ENCODE data around the gene LAMA3.

LAMA3 gene

DNA sequence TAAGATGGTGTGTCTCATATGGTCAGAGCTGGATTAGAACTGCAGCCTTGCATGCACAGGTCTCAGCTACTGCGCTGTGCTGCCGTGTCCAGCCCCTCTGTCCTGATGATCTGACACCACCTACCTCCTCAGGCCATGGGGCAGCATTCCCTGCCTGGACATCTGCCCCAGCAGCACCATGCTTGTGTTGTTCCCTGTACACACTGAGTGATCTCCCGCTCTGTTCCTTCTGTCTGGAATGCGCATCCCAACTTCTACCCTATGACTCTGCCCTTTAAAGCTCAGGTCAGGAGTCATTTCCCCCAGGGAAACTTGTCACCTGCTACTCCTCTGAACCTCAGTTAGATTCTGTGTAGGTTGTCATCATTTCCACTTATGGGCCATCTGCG is 167.9 kb downstream of the LAMA3 start:
- DNase-seq (ENCODE audit: low read depth, low spot score), result no peak
- no peak overlapping the region for H3K4me3 ChIP-seq (ENCODE audit: low read length)

GRCh38 chr18:23857756-23858155 is 168.5 kb downstream of the LAMA3 start:
- no peak for DNase-seq (ENCODE audit: low read depth, low spot score)
- no peak overlapping the region for H3K4me3 ChIP-seq (ENCODE audit: low read length)

- no peak for DNase-seq (ENCODE audit: low read depth, low spot score)
These were observed 170.4 kb downstream of the LAMA3 start for GRCh38 chr18:23859466-23860336.

DNA sequence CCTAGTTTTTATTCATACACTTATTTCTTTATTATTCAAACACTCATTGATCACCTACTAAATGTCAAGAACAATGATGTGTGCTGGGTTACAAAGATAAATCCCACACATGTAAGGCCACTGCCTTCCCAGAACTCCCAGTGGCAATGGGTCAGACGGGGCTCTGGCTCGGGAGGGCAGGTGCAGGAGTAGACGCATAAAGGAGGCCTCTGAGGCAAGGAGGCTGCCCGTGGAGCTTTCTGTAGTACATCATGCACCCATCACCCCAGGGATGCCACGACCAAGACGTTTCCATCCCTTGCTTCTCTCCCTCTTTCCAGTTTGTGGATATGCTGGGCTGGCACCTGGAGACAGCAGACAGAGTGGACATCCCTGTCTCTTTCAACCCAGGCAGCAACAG is 172.1 kb downstream of the LAMA3 start:
- H3K4me3 ChIP-seq (ENCODE audit: low read length), result no peak overlapping the region
- DNase-seq (ENCODE audit: low read depth, low spot score), result no peak

More at GRCh38 chr18:23859466-23860336, 170.4 kb downstream of the LAMA3 start:
- no peak overlapping the region for H3K4me3 ChIP-seq (ENCODE audit: low read length)

GRCh38 chr18:23861805-23862470 is 172.7 kb downstream of the LAMA3 start:
- no peak overlapping the region for H3K4me3 ChIP-seq (ENCODE audit: low read length)
- DNase-seq (ENCODE audit: low read depth, low spot score), result no peak

- no peak overlapping the region for H3K4me3 ChIP-seq (ENCODE audit: low read length)
- peak; percentile 74 for DNase-seq (ENCODE audit: low read depth, low spot score)
These were observed 175.4 kb downstream of the LAMA3 start for GRCh38 chr18:23864624-23865023.

- no peak overlapping the region for H3K4me3 ChIP-seq (ENCODE audit: low read length)
- peak; percentile 77 for DNase-seq (ENCODE audit: low read depth, low spot score)
These were observed 177.8 kb downstream of the LAMA3 start for GRCh38 chr18:23867006-23867405.

DNA sequence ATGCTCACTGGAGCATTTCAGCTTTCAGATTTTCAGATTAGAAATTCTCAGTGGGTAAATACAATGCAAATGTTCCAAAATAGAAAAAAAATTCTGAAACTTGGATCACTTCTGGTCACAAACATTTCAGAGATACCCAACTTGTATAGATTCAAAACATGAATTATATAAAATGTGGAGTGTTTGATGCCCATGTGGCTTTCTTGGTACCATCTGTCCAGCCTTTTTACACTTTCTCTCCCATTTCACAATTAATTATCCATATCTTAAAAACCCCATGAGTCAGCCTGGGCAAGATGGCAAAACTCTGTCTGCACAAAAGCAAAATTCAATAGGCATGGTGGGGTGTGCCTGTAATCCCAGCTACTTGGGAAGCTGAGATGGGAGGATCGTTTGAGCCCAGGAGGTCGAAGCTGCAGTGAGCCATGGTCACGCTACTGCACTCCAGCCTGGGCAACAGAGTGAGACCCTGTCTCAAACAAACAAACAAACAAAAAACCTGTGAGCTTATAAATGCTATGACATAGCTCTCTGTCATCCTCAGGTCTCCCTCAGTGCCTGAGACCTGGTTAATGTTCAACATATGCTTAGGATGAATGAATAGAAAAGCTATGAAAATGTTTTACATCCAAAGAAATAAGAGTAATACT is 179.0 kb downstream of the LAMA3 start:
- H3K4me3 ChIP-seq (ENCODE audit: low read length), result no peak overlapping the region
- no peak for DNase-seq (ENCODE audit: low read depth, low spot score)

GRCh38 chr18:23870676-23871380 is 181.6 kb downstream of the LAMA3 start:
- H3K4me3 ChIP-seq (ENCODE audit: low read length), result peak overlapping the region; percentile 15; the same call in 1 of the 2 replicates
- no peak for DNase-seq (ENCODE audit: low read depth, low spot score)

DNA sequence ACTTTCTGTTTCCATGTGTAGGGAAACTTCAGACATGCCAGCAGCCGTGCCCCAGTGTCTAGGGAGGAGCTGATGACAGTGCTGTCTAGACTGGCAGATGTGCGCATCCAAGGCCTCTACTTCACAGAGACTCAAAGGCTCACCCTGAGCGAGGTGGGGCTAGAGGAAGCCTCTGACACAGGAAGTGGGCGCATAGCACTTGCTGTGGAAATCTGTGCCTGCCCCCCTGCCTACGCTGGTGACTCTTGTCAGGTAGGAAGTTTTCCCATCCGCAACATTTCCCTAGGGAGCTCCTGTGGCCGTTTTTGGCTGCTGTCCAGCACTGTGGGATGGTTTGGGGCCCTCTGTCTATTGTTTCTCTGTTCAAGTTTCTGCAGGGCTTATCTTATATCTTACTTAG is 182.2 kb downstream of the LAMA3 start:
- H3K4me3 ChIP-seq (ENCODE audit: low read length), result peak overlapping the region; percentile 17
- DNase-seq (ENCODE audit: low read depth, low spot score), result peak; percentile 89

DNA sequence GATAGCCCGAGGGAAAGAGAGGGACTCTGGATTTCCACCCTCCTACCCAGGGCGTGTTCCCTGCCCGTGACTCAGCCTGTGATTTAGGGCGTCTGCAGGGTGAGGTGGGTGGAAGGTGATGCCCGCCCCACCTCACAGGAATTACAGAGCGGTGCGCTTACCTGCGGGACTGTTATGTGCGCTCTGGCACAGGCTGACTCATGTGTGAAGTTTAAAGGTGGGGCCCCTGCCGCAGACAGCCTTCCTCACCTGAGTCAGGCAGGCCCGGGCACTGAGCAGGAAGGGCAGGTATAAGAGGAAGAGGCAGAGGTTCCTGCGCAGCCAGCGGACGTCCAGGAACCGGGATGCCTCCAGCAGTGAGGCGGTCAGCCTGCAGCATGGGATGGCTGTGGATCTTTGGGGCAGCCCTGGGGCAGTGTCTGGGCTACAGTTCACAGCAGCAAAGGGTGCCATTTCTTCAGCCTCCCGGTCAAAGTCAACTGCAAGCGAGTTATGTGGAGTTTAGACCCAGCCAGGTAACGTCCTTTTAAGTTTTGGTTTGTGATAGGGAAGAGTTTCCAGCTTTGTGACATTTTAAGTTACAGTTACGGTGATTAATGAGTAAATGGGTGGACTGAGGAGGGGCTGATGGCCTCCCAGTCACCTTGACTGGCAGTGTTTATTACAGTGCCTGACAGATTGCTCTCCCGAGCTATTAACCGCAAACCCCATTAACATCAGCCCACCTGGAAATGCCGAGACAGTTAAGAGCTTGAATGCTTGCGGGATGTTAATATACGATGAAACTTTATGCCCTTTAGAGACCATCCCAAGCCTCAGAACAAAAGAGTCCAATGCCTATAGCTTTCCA is 183.7 kb downstream of the LAMA3 start:
- no peak for DNase-seq (ENCODE audit: low read depth, low spot score)
- H3K4me3 ChIP-seq (ENCODE audit: low read length), result no peak overlapping the region

DNA sequence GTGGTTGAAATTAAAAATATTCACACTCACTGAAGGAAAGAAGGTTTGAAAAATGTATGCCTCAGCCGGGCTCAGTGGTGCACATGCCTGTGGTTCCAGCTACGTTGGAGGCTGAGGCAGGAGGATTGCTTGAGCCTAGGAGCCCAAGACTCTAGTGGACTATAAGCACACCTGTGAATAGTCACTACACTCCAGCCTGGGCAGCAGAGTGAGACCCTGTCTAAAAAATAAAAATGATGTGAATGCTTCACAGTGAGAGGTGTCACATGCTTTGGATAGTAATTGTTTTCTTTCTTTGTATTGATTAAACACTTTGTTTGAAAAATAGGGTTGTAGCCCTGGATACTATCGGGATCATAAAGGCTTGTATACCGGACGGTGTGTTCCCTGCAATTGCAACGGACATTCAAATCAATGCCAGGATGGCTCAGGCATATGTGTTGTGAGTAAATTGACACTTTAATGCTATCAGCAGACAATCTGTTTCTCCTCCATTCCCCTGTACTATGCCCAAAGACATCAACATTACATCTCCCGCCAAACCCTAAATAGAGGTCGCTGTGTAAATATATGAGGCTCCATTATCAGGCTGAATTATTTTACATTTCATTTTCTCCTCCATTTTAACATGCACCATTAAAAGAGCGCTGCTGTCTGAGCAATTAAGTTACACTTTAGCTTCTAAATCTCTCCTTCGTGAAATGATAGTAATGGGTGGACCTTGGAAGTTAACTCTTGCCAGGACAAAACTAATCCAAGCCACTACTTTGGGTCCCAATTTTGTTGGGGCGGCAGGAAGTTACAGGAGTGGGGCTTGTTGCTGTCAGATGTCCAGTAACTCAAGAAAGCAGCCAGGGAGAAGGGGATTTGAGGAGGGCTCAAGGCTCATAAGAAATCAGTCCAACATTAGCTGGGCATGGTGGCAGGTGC is 187.0 kb downstream of the LAMA3 start:
- H3K4me3 ChIP-seq (ENCODE audit: low read length), result no peak overlapping the region
- DNase-seq (ENCODE audit: low read depth, low spot score), result no peak

DNA sequence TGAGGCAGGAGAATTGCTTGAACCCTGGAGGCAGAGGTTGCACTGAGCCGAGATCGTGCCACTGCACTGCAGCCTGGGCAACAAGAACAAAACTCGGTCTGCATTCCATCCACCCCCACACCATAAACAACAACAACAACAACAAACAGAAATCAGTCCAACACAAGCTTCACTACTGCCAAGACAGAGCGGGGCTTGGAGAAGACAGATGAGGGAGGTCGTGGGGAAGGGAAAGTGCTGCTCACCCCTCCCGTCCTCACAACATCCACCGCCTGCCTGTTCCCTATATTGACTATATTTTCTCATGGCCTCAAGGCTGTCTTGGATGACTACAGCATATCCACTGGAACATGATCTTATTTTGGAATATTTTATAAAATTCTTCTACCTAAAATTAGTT is 187.7 kb downstream of the LAMA3 start:
- DNase-seq (ENCODE audit: low read depth, low spot score), result no peak

DNA sequence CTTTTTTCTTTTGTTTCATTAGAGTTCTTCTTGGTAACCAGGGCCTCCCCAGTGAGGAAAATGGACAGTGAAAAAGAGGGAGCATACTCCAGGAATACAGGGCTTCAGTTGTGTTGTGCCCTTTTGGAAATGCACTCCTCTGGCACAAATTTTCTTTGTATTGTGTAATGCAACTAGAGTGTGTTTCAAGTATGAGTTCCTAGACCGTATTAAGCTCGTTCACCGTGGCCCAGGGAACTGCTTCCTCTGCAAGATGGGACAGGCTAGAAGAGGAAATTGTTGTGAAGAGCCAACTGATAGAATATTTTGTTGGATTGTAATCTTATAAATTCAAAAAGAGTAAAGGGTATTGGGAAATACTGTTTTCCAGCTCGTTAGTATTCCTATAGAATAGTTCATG is 188.1 kb downstream of the LAMA3 start:
- DNase-seq (ENCODE audit: low read depth, low spot score), result no peak
- H3K4me3 ChIP-seq (ENCODE audit: low read length), result no peak overlapping the region

More for the DNA sequence above, 187.7 kb downstream of the LAMA3 start:
- H3K4me3 ChIP-seq (ENCODE audit: low read length), result no peak overlapping the region

DNA sequence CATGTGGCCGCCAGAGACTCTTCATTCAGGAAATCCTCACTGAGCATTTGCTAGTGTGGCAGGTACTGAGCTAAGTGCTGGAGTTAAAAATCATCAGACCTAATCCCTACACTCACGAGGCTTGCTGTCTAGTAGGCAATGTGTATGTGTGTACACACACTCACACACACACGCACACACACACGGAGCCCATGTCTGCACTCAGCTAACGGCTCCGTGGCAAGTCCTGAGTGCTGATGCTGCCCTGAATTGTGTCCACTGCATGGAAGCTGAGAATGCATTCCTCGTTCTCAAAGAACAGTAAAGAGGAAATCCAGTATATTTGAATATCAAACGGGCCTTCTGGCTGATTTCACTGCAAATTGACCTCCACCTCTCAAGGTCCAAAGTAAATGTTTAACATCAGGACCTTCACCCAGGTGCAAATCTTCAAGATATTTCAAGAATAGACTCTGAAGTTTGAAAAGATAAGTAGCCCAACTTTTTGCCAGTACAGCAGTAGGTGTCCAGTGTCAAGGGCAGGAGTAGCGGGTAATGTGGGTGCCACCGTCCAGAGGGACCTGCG is 189.2 kb downstream of the LAMA3 start:
- no peak overlapping the region for H3K4me3 ChIP-seq (ENCODE audit: low read length)
- DNase-seq (ENCODE audit: low read depth, low spot score), result no peak

- DNase-seq (ENCODE audit: low read depth, low spot score), result no peak
These were observed 189.9 kb downstream of the LAMA3 start for GRCh38 chr18:23879126-23879525.

DNA sequence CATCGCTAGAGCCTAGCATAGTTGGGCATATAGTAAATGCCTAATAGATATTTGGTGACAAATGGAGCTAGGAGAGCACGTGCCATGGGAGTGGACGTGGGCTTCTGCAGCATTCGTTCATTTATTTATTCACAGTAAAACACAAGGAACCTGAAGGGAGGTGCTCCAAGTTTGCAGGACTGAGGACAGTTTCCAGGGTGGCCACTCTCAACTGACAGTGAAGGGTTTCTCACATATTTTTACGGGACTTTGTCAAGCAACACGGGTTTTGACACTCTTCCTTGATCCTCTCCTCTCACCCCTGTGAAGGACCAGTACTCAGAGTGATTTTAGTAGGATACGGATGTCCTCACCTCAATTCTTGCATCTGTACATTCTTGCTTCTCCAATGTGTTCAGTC is 190.3 kb downstream of the LAMA3 start:
- no peak for DNase-seq (ENCODE audit: low read depth, low spot score)
- no peak overlapping the region for H3K4me3 ChIP-seq (ENCODE audit: low read length)

More at GRCh38 chr18:23879126-23879525, 189.9 kb downstream of the LAMA3 start:
- H3K4me3 ChIP-seq (ENCODE audit: low read length), result no peak overlapping the region

All from Jurkat, Clone E6-1 (cell line).